ENCODE data around the gene CAMK2B.

The CAMK2B gene

DNA sequence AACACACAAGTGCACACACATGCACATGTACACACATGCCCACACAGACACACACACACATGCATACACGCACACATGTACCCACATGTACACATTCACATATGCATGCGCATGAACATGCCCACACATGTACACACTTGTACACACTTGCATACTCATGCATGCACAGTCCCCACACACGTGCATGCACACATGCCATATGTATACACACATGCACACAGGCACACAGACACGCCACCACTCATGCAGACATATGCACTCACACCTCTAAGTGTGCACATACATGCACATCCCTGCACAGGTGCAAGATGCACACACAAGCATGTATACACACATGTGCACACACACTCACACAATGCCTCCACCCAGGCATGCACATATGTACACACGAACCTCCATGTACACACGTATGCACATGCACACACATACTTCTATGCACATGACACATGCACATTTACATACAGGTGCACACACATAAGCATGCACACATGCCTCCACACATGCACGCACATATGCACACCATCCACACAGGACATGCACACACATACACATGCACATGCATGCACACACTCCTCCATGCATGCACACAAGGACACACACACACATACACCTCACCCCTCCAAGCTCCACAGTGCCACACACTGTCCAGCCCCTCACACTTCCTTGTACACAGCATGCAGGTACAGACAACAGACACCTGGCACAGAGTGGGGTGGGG, 78.8 kb downstream of the CAMK2B start:
- no peaks in the 10 kb centered on the region for H3K79me2 ChIP-seq (ENCODE audit: insufficient read depth, low read length)
- H3K27me3 ChIP-seq (ENCODE audit: insufficient read depth, low read length), result 0 out of 2 replicates have a peak, but pooled peaks cover 6% of the 10 kb centered on the region
- H3K9me2 ChIP-seq (ENCODE audit: low read depth, low read length), result no peaks in the 10 kb centered on the region
- no peaks in the 10 kb centered on the region for H3K9me3 ChIP-seq (ENCODE audit: low read length)
- H3F3A ChIP-seq (ENCODE audit: insufficient read depth, low read length), result no peaks in the 10 kb centered on the region
- H3K36me3 ChIP-seq (ENCODE audit: insufficient read depth, low read length), result no peaks in the 10 kb centered on the region
- H3K4me3 ChIP-seq (ENCODE audit: low read depth, low read length, poor library complexity, severe bottlenecking), result no peak overlapping the region
- H3K4me2 ChIP-seq (ENCODE audit: low read length), result no peak overlapping the region
- no peak overlapping the region for H2AFZ ChIP-seq (ENCODE audit: low read length)
- H4K20me1 ChIP-seq (ENCODE audit: insufficient read depth, low read length), result no peaks in the 10 kb centered on the region
- TF ChIP-seq, protein P1, sequence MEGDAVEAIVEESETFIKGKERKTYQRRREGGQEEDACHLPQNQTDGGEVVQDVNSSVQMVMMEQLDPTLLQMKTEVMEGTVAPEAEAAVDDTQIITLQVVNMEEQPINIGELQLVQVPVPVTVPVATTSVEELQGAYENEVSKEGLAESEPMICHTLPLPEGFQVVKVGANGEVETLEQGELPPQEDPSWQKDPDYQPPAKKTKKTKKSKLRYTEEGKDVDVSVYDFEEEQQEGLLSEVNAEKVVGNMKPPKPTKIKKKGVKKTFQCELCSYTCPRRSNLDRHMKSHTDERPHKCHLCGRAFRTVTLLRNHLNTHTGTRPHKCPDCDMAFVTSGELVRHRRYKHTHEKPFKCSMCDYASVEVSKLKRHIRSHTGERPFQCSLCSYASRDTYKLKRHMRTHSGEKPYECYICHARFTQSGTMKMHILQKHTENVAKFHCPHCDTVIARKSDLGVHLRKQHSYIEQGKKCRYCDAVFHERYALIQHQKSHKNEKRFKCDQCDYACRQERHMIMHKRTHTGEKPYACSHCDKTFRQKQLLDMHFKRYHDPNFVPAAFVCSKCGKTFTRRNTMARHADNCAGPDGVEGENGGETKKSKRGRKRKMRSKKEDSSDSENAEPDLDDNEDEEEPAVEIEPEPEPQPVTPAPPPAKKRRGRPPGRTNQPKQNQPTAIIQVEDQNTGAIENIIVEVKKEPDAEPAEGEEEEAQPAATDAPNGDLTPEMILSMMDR (IDR thresholded peaks at IDR 0.05; ENCODE audit: low read length), result no peak
- TF ChIP-seq EZH2 (IDR thresholded peaks at IDR 0.05; ENCODE audit: borderline replicate concordance, low read length), result no peak
- no peak overlapping the region for H3K9ac ChIP-seq (ENCODE audit: low read length)
- H3K4me1 ChIP-seq (ENCODE audit: insufficient read depth, low read length, severe bottlenecking), result no peaks in the 10 kb centered on the region
- H3K27ac ChIP-seq (ENCODE audit: low read depth, low read length, poor library complexity, severe bottlenecking), result no peak overlapping the region

DNA sequence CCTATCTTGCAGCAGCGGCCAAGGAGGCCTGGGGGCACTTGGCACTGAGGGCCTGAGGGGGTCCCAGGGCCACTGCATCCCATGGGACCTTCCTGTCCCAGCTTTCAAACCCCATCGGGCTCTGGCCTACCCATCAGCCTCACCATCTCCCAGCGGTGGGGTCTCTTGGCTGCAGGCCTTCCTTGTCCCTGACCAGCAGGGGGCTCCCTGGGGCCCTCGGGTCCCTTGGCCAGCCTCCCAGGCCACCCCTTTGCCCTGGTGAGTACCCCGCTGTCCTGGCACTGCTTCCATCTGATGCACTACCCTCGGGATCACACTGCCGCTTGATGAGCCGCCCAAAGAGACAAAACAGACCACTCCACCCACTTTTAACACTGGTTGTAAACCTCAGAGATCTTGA, 81.1 kb downstream of the CAMK2B start:
- peaks cover 9% of the 10 kb centered on the region for H3K4me1 ChIP-seq (ENCODE audit: insufficient read depth, low read length, severe bottlenecking)
- H3F3A ChIP-seq (ENCODE audit: insufficient read depth, low read length), result no peaks in the 10 kb centered on the region
- H3K4me2 ChIP-seq (ENCODE audit: low read length), result no peak overlapping the region
- no peaks in the 10 kb centered on the region for H3K36me3 ChIP-seq (ENCODE audit: insufficient read depth, low read length)
- H3K27ac ChIP-seq (ENCODE audit: low read depth, low read length, poor library complexity, severe bottlenecking), result no peak overlapping the region
- H2AFZ ChIP-seq (ENCODE audit: low read length), result no peak overlapping the region
- no peaks in the 10 kb centered on the region for H3K9me2 ChIP-seq (ENCODE audit: low read depth, low read length)
- no peak for TF ChIP-seq EZH2 (IDR thresholded peaks at IDR 0.05; ENCODE audit: borderline replicate concordance, low read length)
- TF ChIP-seq, protein P1 (IDR thresholded peaks at IDR 0.05; ENCODE audit: low read length), result peak; percentile 41; the same call in 1 of the 2 replicates
- no peak overlapping the region for H3K9ac ChIP-seq (ENCODE audit: low read length)
- no peaks in the 10 kb centered on the region for H3K9me3 ChIP-seq (ENCODE audit: low read length)
- H3K4me3 ChIP-seq (ENCODE audit: low read depth, low read length, poor library complexity, severe bottlenecking), result no peak overlapping the region
- H3K27me3 ChIP-seq (ENCODE audit: insufficient read depth, low read length), result 0 out of 2 replicates have a peak, but pooled peaks cover 14% of the 10 kb centered on the region
- H4K20me1 ChIP-seq (ENCODE audit: insufficient read depth, low read length), result no peaks in the 10 kb centered on the region
- H3K79me2 ChIP-seq (ENCODE audit: insufficient read depth, low read length), result no peaks in the 10 kb centered on the region

- Histone ChIP-seq H3K9me2 (ENCODE audit: low read depth, low read length) (no peaks in the 10 kb centered on the region), H4K20me1 (ENCODE audit: insufficient read depth, low read length) (no peaks in the 10 kb centered on the region), H3K4me3 (ENCODE audit: low read depth, low read length, poor library complexity, severe bottlenecking) (no peak overlapping the region), H3K9ac (ENCODE audit: low read length) (no peak overlapping the region), H3K79me2 (ENCODE audit: insufficient read depth, low read length) (no peaks in the 10 kb centered on the region), H3K9me3 (ENCODE audit: low read length) (no peaks in the 10 kb centered on the region), H2AFZ (ENCODE audit: low read length) (no peak overlapping the region), H3K4me2 (ENCODE audit: low read length) (no peak overlapping the region), H3K27ac (ENCODE audit: low read depth, low read length, poor library complexity, severe bottlenecking) (no peak overlapping the region), H3K4me1 (ENCODE audit: insufficient read depth, low read length, severe bottlenecking) (peaks cover 9% of the 10 kb centered on the region), H3K27me3 (ENCODE audit: insufficient read depth, low read length) (peaks cover 27% of the 10 kb centered on the region), H3F3A (ENCODE audit: insufficient read depth, low read length) (no peaks in the 10 kb centered on the region), H3K36me3 (ENCODE audit: insufficient read depth, low read length) (no peaks in the 10 kb centered on the region)
- TF ChIP-seq, protein P1 (IDR thresholded peaks at IDR 0.05; ENCODE audit: low read length), result no peak
- no peak for TF ChIP-seq EZH2 (IDR thresholded peaks at IDR 0.05; ENCODE audit: borderline replicate concordance, low read length)
These were observed 83.3 kb downstream of the CAMK2B start for GRCh38 chr7:44242091-44242490.
